Measurements from ENCODE around the gene RAB7A. TPM values are rescaled to one million over a fixed set of nuclear protein-coding genes. Genes with fewer than 3 reads are reported as not detected.

RAB7A gene
- total RNA-seq, 4 donors from 2014 or later: 70.7 to 109 (median 92.3) TPM

DNA sequence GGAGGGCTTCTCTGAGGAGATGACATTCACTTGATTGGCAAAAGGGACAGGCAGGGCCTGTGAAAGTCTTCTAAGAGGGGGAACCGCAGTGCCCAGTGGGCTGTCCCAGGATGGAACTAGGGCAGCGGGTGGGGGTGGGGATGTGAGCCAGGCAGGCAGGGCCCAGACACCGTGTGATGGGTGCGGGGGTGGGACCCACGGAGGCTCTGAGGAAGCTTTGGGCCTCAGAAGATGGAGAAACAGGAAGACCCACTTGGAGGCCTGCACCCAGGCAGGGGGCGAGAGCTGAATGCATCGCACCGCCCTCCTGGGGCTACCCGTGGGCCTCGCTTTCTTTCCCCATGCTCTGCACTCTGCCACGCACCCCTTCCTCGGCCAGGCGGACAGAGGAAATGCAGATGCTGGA, 120.5 kb downstream of the RAB7A start:
- Histone ChIP-seq H3K4me3 (peak overlapping the region in 1 of 4 donors; percentile 71), H3K36me3 (no peaks in the 10 kb centered on the region), H3K27ac (no peak overlapping the region), H3K9me3 (no peaks in the 10 kb centered on the region), H3K4me1 (peaks cover 7 to 20% (median 11%) of the 10 kb centered on the region in 3 donors), H3K27me3 (no peaks in the 10 kb centered on the region)
- no peak for DNase-seq
- WGBS, 2 donors: 60 to 63% methylated on average over 1 to 3 of the region's 13 CpGs
- intact Hi-C loops (cut with DNase I): no loop called here
- TF ChIP-seq, protein P1, sequence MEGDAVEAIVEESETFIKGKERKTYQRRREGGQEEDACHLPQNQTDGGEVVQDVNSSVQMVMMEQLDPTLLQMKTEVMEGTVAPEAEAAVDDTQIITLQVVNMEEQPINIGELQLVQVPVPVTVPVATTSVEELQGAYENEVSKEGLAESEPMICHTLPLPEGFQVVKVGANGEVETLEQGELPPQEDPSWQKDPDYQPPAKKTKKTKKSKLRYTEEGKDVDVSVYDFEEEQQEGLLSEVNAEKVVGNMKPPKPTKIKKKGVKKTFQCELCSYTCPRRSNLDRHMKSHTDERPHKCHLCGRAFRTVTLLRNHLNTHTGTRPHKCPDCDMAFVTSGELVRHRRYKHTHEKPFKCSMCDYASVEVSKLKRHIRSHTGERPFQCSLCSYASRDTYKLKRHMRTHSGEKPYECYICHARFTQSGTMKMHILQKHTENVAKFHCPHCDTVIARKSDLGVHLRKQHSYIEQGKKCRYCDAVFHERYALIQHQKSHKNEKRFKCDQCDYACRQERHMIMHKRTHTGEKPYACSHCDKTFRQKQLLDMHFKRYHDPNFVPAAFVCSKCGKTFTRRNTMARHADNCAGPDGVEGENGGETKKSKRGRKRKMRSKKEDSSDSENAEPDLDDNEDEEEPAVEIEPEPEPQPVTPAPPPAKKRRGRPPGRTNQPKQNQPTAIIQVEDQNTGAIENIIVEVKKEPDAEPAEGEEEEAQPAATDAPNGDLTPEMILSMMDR (IDR thresholded peaks at IDR 0.05): no peak
- TF ChIP-seq POLR2A (IDR thresholded peaks at IDR 0.05): no peak

DNA sequence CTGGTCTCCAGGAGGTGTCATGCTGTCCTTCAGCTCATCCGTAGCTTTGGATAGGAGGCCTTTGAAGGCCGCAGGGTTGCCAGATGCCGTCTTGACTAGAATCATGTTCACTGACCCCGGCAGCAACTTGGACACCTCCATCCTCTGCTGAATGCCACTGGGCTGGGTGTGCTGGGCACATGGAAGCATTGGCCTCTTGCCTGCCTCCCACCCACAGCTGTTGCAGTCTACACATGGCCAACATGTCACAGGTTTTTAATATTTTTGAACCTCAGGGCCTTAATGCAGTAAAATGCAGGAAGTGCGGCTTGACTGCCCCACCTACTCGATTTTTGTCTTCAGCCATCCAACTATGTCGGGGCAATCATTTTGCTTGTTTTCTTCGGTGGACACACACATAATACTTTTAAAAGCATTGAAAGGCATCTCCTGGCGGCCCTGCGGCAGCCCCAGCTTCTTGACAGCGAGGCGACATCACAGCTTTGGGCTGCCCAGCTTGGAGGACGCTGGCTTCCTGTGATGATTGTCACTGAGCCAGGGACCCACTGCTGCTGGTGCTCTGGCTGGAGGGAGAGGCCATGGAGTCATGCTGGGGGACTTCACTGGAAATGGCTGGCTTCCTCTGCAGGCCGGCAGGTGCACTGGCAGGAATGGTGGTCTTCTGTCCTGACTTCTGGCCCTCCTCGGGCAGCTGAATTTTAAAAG, 121.8 kb downstream of the RAB7A start:
- Histone ChIP-seq H3K27me3 (no peaks in the 10 kb centered on the region), H3K4me3 (no peak overlapping the region), H3K4me1 (peaks cover 7 to 20% (median 11%) of the 10 kb centered on the region in 3 donors), H3K27ac (no peak overlapping the region), H3K9me3 (no peaks in the 10 kb centered on the region), H3K36me3 (no peaks in the 10 kb centered on the region)
- 86 to 97% methylated on average over 7 to 11 of the region's 15 CpGs for WGBS, 2 donors
- TF ChIP-seq, protein P1 (IDR thresholded peaks at IDR 0.05): no peak
- TF ChIP-seq POLR2A (IDR thresholded peaks at IDR 0.05): no peak
- DNase-seq: no peak
- intact Hi-C loops (cut with DNase I): no loop called here

DNA sequence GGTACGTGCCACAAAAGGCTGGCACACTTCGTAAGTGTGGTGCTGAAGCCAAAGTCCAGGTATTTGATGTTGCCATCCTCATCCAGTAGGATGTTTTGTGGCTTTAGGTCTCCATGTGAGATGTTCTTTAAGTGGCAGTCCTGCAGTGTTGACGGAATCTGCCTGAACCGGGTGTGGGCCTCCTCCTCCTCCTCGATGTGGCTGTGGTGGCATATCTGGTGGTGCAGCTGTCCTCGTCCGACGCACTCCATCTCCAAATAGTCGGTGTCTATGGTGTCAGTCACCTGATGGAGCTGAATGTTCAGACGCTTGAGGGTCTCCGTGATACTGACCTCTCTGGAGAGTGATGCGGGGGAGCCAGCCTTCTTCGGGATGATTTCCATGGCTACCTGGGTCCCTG, 123.0 kb downstream of the RAB7A start:
- H3K4me1 ChIP-seq: peaks cover 7 to 20% (median 11%) of the 10 kb centered on the region in 3 donors
- intact Hi-C loops (cut with DNase I): no loop called here
- no peak overlapping the region for H3K4me3 ChIP-seq
- no peaks in the 10 kb centered on the region for H3K36me3 ChIP-seq
- DNase-seq: no peak
- H3K9me3 ChIP-seq: peaks cover 0 to 9% (median 7%) of the 10 kb centered on the region in 3 donors
- no peak overlapping the region for H3K27ac ChIP-seq
- WGBS, 2 donors: 94 to 95% methylated on average over 5 to 11 of the region's 13 CpGs
- no peak for TF ChIP-seq POLR2A (IDR thresholded peaks at IDR 0.05)
- TF ChIP-seq, protein P1 (IDR thresholded peaks at IDR 0.05): no peak
- H3K27me3 ChIP-seq: no peaks in the 10 kb centered on the region

DNA sequence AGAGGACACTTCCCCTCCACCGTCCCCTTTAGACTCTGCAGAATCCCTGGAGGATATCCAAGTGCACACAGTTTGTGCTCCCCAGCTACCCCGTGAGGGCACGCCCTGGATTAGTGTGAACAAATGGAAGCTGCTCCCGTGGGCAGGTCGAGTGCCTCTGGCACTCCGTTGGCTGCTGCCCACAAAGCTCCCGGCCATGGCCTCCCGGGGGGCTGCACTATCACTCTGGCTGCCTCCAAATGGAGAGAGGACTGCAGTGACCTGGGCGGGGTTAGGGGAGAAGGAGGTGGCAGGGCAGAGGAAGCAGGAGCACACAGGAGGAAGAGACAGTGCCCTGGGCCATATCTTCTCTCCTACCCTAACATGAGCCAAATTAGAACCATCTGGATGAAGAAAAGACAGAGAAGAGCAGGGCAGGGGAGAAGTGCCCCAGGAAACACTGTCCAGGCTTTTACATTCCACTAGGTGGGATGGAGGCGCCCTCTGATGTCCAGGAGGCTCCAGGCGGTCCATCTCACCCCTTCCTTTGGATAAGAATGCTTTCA, 124.0 kb downstream of the RAB7A start:
- no peak for DNase-seq
- no peak overlapping the region for H3K27ac ChIP-seq
- H3K27me3 ChIP-seq: no peaks in the 10 kb centered on the region
- no peak overlapping the region for H3K4me3 ChIP-seq
- intact Hi-C loops (cut with DNase I): no loop called here
- H3K4me1 ChIP-seq: peaks cover 7 to 20% (median 11%) of the 10 kb centered on the region in 3 donors
- TF ChIP-seq, protein P1 (IDR thresholded peaks at IDR 0.05): no peak
- TF ChIP-seq POLR2A (IDR thresholded peaks at IDR 0.05): no peak
- 80 to 100% methylated on average over 1 to 3 of the region's 11 CpGs for WGBS, 2 donors
- peaks cover 0 to 19% (median 14%) of the 10 kb centered on the region in 3 donors for H3K9me3 ChIP-seq
- no peaks in the 10 kb centered on the region for H3K36me3 ChIP-seq

DNA sequence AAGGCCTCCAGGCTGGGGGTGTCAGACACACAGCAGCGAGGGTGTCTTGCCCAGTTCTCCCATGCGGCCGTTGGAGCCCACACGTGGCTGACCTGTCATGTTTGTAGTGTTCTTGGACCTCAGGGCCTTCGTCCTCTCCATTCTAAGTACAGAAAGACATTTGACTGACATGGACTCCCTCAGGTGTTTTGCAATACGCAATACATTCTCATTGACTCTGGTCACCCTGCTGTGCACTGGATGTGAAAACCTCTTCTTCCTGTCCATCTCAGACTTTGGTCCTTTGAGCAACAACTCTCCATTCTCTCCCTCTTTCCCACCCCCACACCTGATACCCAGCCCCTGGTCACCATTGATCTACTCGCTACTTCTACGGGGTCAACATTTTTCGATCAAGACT, 124.6 kb downstream of the RAB7A start:
- Histone ChIP-seq H3K9me3 (peaks cover 0 to 25% (median 18%) of the 10 kb centered on the region in 3 donors), H3K4me1 (peaks cover 4 to 15% (median 6%) of the 10 kb centered on the region in 3 donors), H3K27me3 (no peaks in the 10 kb centered on the region), H3K27ac (no peak overlapping the region), H3K4me3 (no peak overlapping the region), H3K36me3 (no peaks in the 10 kb centered on the region)
- intact Hi-C loops (cut with DNase I): no loop called here
- no peak for DNase-seq
- WGBS, 2 donors: 91% methylated on average over 8 to 9 of the region's 9 CpGs
- TF ChIP-seq POLR2A (IDR thresholded peaks at IDR 0.05): no peak
